HG02885 (cell line): ENCODE results near the gene NUDT14.

Source experiments
- ATAC-seq: cut with Tn5 transposase; IDR thresholded peaks from one replicate; pipeline ENCODE4 v1.9.1; 2021; ENCODE audit warnings: mild to moderate bottlenecking; ENCODE audit not compliant: unreplicated experiment, poor library complexity

Gene NUDT14

GRCh38 chr14:105149146-105149781 is 31.8 kb downstream of the NUDT14 start:
- no peak for ATAC-seq

GRCh38 chr14:105148604-105149145 is 32.4 kb downstream of the NUDT14 start:
- no peak for ATAC-seq

GRCh38 chr14:105147671-105148603 is 33.2 kb downstream of the NUDT14 start:
- ATAC-seq: no peak

- ATAC-seq: no peak
Observed at GRCh38 chr14:105146976-105147635, 34.0 kb downstream of the NUDT14 start.

- ATAC-seq: no peak
Observed at GRCh38 chr14:105146181-105146975, 34.7 kb downstream of the NUDT14 start.

- ATAC-seq: no peak
Observed at GRCh38 chr14:105145381-105146180, 35.5 kb downstream of the NUDT14 start.

- no peak for ATAC-seq
Observed at GRCh38 chr14:105144666-105145380, 36.3 kb downstream of the NUDT14 start.

GRCh38 chr14:105144026-105144665 is 37.0 kb downstream of the NUDT14 start:
- ATAC-seq: no peak

- ATAC-seq: no peak
Observed at GRCh38 chr14:105143451-105144025, 37.6 kb downstream of the NUDT14 start.

GRCh38 chr14:105142651-105143450 is 38.3 kb downstream of the NUDT14 start:
- no peak for ATAC-seq

GRCh38 chr14:105141486-105142281 is 39.4 kb downstream of the NUDT14 start:
- ATAC-seq: no peak

- no peak for ATAC-seq
Observed at GRCh38 chr14:105141026-105141425, 40.1 kb downstream of the NUDT14 start.

GRCh38 chr14:105140581-105140980 is 40.5 kb downstream of the NUDT14 start:
- ATAC-seq: no peak

GRCh38 chr14:105139831-105140239 is 41.3 kb downstream of the NUDT14 start:
- ATAC-seq: no peak

- no peak for ATAC-seq
Observed at GRCh38 chr14:105139212-105139825, 41.8 kb downstream of the NUDT14 start.
